IPS-18c (cell line): ENCODE results near the gene QRSL1.
"Not testable (repeated sequence)": the region's sequence is repeated elsewhere in the genome, so short reads cannot be mapped to it uniquely, and the experiment has no call there.

Experiments used
- H3K4me3 ChIP-seq: 2 replicates; pipeline ENCODE4 v1.7.0; 2013; ENCODE audit warnings: low read depth, mild to moderate bottlenecking, low read length, moderate library complexity; ENCODE audit not compliant: insufficient read depth
- H3K9me3 ChIP-seq: one replicate; pipeline ENCODE4 v1.6.1; 2013; ENCODE audit warnings: mild to moderate bottlenecking, low read length, moderate library complexity; ENCODE audit not compliant: control insufficient read depth, insufficient read depth

QRSL1 gene

GRCh38 chr6:106618324-106618723 lies 11.1 kb upstream of the QRSL1 start:
- H3K4me3 ChIP-seq: no peak overlapping the region

DNA sequence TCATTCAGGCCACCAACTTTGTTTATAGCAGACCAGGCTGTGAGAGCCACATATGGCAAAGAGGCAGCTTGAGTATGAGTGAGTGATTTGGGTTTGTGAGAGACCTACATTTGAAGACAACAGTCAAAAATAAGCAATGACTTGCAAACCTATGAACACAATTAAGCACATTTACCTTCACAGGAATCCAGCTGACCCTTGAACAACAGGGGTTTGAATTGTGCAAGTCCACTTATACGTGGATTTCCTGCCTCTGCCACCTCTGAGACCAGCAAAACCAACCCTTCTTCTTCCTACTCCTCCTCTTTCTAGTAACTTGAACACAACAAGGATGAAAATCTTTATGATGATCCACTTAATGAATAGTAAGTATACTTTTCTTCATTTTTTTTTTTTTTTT lies 10.2 kb upstream of the QRSL1 start:
- H3K4me3 ChIP-seq: no peak overlapping the region
- H3K9me3 ChIP-seq: no peaks in the 10 kb centered on the region

More at GRCh38 chr6:106618324-106618723, 11.1 kb upstream of the QRSL1 start:
- no peaks in the 10 kb centered on the region for H3K9me3 ChIP-seq

DNA sequence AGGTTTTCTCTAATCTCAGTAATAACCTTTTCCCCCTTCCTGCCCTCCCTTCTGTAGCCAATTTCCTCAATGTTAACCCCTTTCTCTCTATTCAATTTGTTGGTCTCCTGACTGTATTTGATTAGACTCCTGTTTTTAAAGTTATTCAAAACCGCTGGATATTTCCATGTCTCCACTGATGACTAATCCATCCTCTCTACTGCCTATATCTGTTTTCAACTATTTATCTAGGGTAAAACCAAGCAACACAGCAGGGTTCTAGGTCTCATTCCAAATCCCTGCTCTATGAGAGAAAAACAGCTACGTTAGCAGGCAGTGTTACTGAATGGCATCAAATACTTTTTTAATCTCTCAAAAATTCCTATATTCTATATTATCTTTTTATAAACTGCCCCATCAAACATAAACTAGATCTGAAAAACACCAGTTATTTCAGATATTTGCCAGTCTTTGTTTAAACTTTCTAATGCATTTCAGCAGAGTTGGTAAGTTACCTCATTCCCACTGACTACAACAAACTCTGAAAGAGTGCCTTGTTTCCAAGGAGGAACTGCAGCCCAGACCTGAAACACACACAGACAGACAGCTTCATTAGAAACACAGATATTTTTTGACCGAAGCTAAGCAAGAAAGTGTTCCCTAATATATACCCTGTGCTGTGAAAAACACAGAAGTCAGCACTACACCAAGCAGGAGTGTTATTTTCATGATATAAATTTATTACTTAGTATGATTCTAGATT lies 8.3 kb upstream of the QRSL1 start:
- no peak overlapping the region for H3K4me3 ChIP-seq
- no peaks in the 10 kb centered on the region for H3K9me3 ChIP-seq

GRCh38 chr6:106622412-106622811 lies 7.0 kb upstream of the QRSL1 start:
- H3K9me3 ChIP-seq: no peaks in the 10 kb centered on the region
- no peak overlapping the region for H3K4me3 ChIP-seq

GRCh38 chr6:106623039-106623438 lies 6.3 kb upstream of the QRSL1 start:
- H3K9me3 ChIP-seq: no peaks in the 10 kb centered on the region

GRCh38 chr6:106626485-106626884 lies 2.9 kb upstream of the QRSL1 start:
- no peaks in the 10 kb centered on the region for H3K9me3 ChIP-seq
- H3K4me3 ChIP-seq: no peak overlapping the region

More at GRCh38 chr6:106623039-106623438, 6.3 kb upstream of the QRSL1 start:
- H3K4me3 ChIP-seq: no peak overlapping the region

DNA sequence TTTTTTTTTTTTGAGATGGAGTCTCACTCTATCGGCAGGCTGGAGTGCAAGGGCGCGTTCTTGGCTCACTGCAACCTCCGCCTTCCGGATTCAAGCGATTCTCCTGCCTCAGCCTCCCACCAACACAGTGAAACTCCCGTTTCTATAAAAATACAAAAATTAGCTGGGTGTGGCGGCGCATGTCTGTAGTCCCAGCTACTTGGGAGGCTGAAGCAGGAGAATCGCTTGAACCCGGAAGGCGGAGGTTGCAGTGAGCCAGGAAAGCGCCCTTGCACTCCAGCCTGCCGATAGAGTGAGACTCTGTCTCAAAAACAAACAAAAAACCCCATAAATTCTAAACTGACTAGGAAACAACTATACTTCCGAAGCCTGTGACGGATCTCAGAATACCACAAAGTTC lies 1.6 kb upstream of the QRSL1 start:
- not testable (repeated sequence) for H3K4me3 ChIP-seq

GRCh38 chr6:106628658-106629102 lies 698 bp upstream of the QRSL1 start:
- H3K4me3 ChIP-seq: peak overlapping the region; percentile 86
- H3K9me3 ChIP-seq: no peaks in the 10 kb centered on the region

More for the DNA sequence above, 1.6 kb upstream of the QRSL1 start:
- H3K9me3 ChIP-seq: not testable (repeated sequence)

DNA sequence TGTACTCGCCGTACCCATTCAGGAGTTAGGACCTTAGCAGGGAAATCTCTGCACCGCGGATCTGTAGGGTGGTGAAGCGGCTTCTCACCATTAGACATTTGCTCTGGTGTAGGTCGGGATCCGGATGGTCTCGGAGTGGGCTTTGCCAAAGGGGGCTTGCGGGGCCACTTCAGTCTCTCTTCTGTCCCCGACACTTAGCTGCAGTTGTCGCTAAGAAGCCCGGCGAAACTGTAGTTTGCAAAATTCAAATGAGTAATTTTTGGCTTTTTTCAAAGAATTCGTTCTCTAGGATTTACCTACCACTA lies 433 bp downstream of the QRSL1 start:
- H3K4me3 ChIP-seq: peak overlapping the region; percentile 86

DNA sequence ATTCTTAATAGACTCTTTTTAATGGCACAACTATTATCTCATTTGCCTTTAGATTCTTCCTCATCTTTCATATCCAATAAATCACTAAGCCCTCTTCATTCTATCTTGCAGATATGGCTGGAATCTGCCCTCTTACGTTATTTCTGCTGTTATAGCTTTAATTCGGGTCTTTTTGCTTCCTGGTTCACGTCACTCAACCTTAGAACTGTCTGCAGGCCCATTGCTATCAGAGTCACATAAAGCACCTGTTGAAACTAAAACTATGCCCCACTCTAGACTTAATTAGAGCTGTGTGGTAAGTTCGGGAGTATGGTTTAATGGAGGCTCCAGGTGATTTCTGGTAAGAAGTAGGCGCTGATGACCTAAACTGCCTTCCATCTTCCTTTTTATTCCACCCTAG lies 988 bp downstream of the QRSL1 start:
- no peaks in the 10 kb centered on the region for H3K9me3 ChIP-seq
- H3K4me3 ChIP-seq: peak overlapping the region; percentile 86

More for the DNA sequence above, 433 bp downstream of the QRSL1 start:
- no peaks in the 10 kb centered on the region for H3K9me3 ChIP-seq

DNA sequence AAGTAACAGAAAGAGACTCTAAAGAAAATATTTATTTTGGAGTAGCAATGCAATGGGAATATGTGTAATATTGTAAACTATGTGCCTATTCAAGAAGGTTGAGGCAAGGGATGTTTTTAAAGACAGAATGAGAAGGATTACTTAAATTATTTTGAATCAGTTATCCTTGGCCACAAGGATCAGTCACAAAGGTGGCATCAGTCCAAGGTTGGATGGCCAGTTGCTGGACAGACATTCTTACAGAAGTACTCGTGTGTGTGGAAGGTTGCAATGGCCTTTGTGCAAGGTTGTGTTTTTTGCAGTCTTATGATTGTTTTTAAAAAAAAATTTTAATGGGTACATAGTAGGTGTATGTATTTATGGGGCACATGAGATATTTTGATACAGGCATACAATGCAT lies 2.0 kb downstream of the QRSL1 start:
- Histone ChIP-seq H3K9me3 (no peaks in the 10 kb centered on the region), H3K4me3 (no peak overlapping the region)

DNA sequence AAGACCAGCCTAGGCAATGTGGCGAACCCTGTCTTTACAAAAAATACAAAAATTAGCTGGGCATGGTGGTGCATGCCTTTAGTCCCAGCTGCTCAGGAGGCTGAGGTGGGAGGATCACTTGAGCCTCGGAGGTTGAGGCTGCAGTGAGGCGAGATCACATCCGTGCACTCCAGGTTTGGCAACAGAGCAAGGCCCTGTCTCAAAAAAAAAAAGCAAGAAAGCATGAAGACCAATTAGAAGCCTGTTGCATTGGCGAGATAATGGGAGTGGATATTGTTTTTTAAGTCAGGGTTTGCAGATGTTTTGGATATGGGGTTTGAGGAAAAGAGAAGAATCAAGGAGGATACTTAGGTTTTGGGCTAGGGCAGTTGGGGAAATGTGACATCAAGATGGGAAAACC lies 5.2 kb downstream of the QRSL1 start:
- no peak overlapping the region for H3K4me3 ChIP-seq
- no peaks in the 10 kb centered on the region for H3K9me3 ChIP-seq

DNA sequence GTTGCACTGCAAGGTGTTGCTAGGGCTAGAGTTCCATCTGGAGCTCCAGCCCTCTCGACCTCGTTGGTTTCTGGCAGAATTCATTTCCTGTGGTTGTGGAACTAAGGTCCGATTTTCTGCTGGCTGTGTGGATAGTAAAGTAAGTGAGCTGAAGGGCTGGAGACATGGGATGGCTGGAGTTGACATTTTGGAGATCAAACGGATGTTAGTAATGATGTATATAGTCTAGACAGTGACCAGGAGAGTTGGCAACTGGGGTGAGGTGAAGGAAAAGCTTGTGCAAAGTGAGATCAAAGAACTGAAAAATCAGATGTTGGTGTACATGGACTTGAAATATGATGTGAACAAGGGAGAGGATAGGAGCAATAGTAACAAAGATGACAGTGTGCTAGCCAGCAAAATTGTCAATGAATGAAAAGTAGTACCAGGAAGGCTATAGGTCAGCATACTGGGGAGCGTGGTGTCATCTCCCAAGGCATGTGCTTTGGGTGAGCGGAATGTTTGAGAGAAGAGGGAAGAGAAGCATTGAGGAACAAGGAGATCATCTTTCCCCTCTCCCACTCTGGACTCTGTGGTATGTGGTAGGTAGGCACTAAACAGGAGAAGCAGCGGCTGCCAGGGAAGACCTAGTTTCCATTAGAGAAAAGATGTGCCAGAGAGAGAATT lies 7.8 kb downstream of the QRSL1 start:
- no peak overlapping the region for H3K4me3 ChIP-seq
- H3K9me3 ChIP-seq: no peaks in the 10 kb centered on the region

GRCh38 chr6:106637717-106638341 lies 8.5 kb downstream of the QRSL1 start:
- no peaks in the 10 kb centered on the region for H3K9me3 ChIP-seq
- H3K4me3 ChIP-seq: no peak overlapping the region

DNA sequence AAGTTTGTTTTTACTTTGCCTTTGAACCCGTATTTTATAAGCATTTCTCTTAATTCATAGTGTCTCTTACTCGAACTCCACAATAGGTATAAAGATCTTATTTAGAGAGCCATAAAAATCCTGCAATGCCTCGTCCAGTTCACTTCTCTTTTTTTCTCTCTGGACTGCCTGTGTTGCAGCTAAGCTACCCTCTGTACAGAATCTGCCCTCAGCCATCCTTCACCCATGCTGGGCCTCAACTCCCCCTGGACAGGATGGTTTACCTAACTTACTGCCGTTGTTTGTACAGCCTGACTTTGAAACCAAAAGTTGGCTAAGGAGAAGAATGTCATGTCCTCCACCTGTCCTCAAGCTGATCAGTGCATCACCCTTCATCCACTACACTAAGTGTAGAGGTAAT lies 10.4 kb downstream of the QRSL1 start:
- Histone ChIP-seq H3K9me3 (no peaks in the 10 kb centered on the region), H3K4me3 (no peak overlapping the region)

- H3K4me3 ChIP-seq: no peak overlapping the region
- peaks cover 2% of the 10 kb centered on the region for H3K9me3 ChIP-seq
Observed at GRCh38 chr6:106642476-106642875, 13.1 kb downstream of the QRSL1 start.

- peaks cover 2% of the 10 kb centered on the region for H3K9me3 ChIP-seq
- H3K4me3 ChIP-seq: no peak overlapping the region
Observed at GRCh38 chr6:106643061-106643460, 13.7 kb downstream of the QRSL1 start.

GRCh38 chr6:106648651-106649308 lies 19.4 kb downstream of the QRSL1 start:
- H3K9me3 ChIP-seq: peaks cover 2% of the 10 kb centered on the region
- H3K4me3 ChIP-seq: no peak overlapping the region
